Measurements from ENCODE around the gene PLA2G4B.
A peak's percentile ranks its signal among the peaks of the same experiment; 100 is the strongest.

The PLA2G4B gene, protein sequence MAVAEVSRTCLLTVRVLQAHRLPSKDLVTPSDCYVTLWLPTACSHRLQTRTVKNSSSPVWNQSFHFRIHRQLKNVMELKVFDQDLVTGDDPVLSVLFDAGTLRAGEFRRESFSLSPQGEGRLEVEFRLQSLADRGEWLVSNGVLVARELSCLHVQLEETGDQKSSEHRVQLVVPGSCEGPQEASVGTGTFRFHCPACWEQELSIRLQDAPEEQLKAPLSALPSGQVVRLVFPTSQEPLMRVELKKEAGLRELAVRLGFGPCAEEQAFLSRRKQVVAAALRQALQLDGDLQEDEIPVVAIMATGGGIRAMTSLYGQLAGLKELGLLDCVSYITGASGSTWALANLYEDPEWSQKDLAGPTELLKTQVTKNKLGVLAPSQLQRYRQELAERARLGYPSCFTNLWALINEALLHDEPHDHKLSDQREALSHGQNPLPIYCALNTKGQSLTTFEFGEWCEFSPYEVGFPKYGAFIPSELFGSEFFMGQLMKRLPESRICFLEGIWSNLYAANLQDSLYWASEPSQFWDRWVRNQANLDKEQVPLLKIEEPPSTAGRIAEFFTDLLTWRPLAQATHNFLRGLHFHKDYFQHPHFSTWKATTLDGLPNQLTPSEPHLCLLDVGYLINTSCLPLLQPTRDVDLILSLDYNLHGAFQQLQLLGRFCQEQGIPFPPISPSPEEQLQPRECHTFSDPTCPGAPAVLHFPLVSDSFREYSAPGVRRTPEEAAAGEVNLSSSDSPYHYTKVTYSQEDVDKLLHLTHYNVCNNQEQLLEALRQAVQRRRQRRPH

DNA sequence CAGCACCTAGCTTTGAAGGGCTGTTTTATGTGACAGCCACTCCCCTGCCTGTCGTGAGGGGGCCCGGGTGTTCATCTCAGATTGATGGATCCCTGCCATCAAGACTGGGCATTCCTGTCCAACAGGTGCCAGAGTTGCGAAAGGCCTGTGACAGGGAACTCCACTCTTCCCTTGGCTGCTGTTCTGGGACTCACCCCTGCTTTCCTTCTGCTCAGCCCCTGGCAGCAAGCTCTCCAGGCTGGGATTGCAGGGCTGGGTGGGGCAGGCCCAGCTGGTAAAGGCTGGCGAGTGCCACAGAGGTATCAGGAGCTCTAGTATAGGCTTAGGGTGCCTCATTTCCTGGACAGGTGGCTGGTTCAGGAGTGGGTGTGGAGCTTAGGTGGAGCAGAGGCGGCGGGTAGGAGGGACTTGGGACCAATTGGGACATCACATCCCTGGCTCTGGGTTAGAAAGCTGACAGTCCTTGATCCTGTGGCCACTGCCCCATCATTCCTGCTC lies at the start of gene PLA2G4B:
Gene PLA2G4B (plus strand): TSS at position 448 of the 498 bp plus-strand sequence. CDS start 67 bp downstream, outside the sequence.
- Histone ChIP-seq H3K9me3 (ENCODE audit: insufficient read depth, low read depth, low read length) (no peaks in the 10 kb centered on the region), H3F3A (ENCODE audit: low read depth) (no peaks in the 10 kb centered on the region), H3K36me3 (ENCODE audit: insufficient read depth, low read length) (no peaks in the 10 kb centered on the region), H3K4me3 (ENCODE audit: low read length, poor library complexity, severe bottlenecking) (no peak within 1 kb of the TSS), H3K4me1 (ENCODE audit: insufficient read depth, low read length, poor library complexity, severe bottlenecking) (peaks cover 25% of the 10 kb centered on the region), H3K4me2 (ENCODE audit: low read depth, low read length, poor library complexity, severe bottlenecking) (no peak within 1 kb of the TSS), H4K20me1 (ENCODE audit: insufficient read depth, low read length, poor library complexity, severe bottlenecking) (no peaks in the 10 kb centered on the region), H3K79me2 (ENCODE audit: insufficient read depth, low read length) (peaks cover 17% of the 10 kb centered on the region; the same call in 1 of the 2 replicates), H3K27me3 (ENCODE audit: insufficient read depth, low read length, poor library complexity, severe bottlenecking) (no peaks in the 10 kb centered on the region), H3K9ac (ENCODE audit: low read depth, low read length, poor library complexity, severe bottlenecking) (no peak within 1 kb of the TSS), H2AFZ (ENCODE audit: low read length) (no peak within 1 kb of the TSS), H3K9me2 (replicated peaks; ENCODE audit: low read depth, low read length) (no peaks in the 10 kb centered on the region)
- TF ChIP-seq, protein P1, sequence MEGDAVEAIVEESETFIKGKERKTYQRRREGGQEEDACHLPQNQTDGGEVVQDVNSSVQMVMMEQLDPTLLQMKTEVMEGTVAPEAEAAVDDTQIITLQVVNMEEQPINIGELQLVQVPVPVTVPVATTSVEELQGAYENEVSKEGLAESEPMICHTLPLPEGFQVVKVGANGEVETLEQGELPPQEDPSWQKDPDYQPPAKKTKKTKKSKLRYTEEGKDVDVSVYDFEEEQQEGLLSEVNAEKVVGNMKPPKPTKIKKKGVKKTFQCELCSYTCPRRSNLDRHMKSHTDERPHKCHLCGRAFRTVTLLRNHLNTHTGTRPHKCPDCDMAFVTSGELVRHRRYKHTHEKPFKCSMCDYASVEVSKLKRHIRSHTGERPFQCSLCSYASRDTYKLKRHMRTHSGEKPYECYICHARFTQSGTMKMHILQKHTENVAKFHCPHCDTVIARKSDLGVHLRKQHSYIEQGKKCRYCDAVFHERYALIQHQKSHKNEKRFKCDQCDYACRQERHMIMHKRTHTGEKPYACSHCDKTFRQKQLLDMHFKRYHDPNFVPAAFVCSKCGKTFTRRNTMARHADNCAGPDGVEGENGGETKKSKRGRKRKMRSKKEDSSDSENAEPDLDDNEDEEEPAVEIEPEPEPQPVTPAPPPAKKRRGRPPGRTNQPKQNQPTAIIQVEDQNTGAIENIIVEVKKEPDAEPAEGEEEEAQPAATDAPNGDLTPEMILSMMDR (conservative IDR thresholded peaks at IDR 0.05; ENCODE audit: low read length) = no peak
- TF ChIP-seq EZH2phosphoT487 (IDR thresholded peaks at IDR 0.05; ENCODE audit: borderline replicate concordance) = no peak

DNA sequence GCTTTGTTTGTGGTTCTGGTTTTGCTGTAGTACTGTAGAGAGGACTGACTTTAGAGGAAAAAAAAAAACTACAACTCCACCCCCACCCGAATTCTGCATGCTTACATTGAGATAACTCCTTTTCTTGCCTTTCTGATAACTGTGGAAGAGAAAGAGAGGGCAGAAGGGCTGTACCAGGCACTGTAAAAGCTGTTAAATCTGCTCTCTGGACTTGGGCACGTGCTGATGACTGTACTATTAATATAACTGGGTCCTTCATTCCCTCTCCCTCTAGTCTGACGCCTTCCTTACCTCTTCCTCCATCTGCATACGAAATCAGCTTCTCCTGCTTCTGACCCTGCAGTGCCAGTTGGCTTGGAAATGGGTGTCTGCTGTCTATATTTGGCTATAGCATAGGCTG lies 49.4 kb upstream of the PLA2G4B start:
- Histone ChIP-seq H3K27me3 (ENCODE audit: insufficient read depth, low read length, poor library complexity, severe bottlenecking) (no peaks in the 10 kb centered on the region), H3K4me3 (ENCODE audit: low read length, poor library complexity, severe bottlenecking) (no peak overlapping the region), H4K20me1 (ENCODE audit: insufficient read depth, low read length, poor library complexity, severe bottlenecking) (no peaks in the 10 kb centered on the region), H3F3A (ENCODE audit: low read depth) (no peaks in the 10 kb centered on the region), H3K9ac (ENCODE audit: low read depth, low read length, poor library complexity, severe bottlenecking) (peak overlapping the region; percentile 76), H3K9me2 (replicated peaks; ENCODE audit: low read depth, low read length) (no peaks in the 10 kb centered on the region), H3K79me2 (ENCODE audit: insufficient read depth, low read length) (peaks cover 66% of the 10 kb centered on the region), H3K4me2 (ENCODE audit: low read depth, low read length, poor library complexity, severe bottlenecking) (peak overlapping the region; percentile 61), H3K4me1 (ENCODE audit: insufficient read depth, low read length, poor library complexity, severe bottlenecking) (peaks cover 55% of the 10 kb centered on the region), H3K9me3 (ENCODE audit: insufficient read depth, low read depth, low read length) (no peaks in the 10 kb centered on the region), H3K36me3 (ENCODE audit: insufficient read depth, low read length) (no peaks in the 10 kb centered on the region), H2AFZ (ENCODE audit: low read length) (no peak overlapping the region)
- no peak for TF ChIP-seq EZH2phosphoT487 (IDR thresholded peaks at IDR 0.05; ENCODE audit: borderline replicate concordance)
- TF ChIP-seq, protein P1 (conservative IDR thresholded peaks at IDR 0.05; ENCODE audit: low read length) = no peak

DNA sequence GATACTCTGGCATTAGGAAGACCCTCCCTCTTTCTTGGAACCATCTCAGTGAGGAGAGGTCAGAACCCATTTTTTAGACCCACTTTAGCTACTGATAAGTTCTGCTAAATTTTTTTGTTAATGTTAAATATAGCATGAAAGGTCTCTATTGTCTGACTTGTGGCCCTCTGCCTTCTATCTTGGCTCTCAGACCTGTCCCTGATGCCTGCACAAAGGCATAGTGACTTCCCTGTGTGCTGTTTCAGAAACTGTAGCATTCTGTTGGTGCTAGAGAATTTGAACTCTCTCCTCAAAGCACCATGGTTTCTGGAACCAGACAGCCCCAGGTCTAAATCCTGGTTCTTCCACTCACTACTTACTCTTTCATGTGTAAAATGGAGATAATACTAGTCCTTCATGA lies 49.0 kb upstream of the PLA2G4B start:
- no peaks in the 10 kb centered on the region for H3K36me3 ChIP-seq (ENCODE audit: insufficient read depth, low read length)
- H3K4me3 ChIP-seq (ENCODE audit: low read length, poor library complexity, severe bottlenecking) = peak overlapping the region; percentile 33
- H2AFZ ChIP-seq (ENCODE audit: low read length) = no peak overlapping the region
- peak overlapping the region; percentile 76 for H3K9ac ChIP-seq (ENCODE audit: low read depth, low read length, poor library complexity, severe bottlenecking)
- no peaks in the 10 kb centered on the region for H3K27me3 ChIP-seq (ENCODE audit: insufficient read depth, low read length, poor library complexity, severe bottlenecking)
- H3K4me2 ChIP-seq (ENCODE audit: low read depth, low read length, poor library complexity, severe bottlenecking) = peak overlapping the region; percentile 61
- no peaks in the 10 kb centered on the region for H3K9me2 ChIP-seq (replicated peaks; ENCODE audit: low read depth, low read length)
- TF ChIP-seq, protein P1 (conservative IDR thresholded peaks at IDR 0.05; ENCODE audit: low read length) = no peak
- H3F3A ChIP-seq (ENCODE audit: low read depth) = no peaks in the 10 kb centered on the region
- H3K79me2 ChIP-seq (ENCODE audit: insufficient read depth, low read length) = peaks cover 67% of the 10 kb centered on the region
- no peaks in the 10 kb centered on the region for H3K9me3 ChIP-seq (ENCODE audit: insufficient read depth, low read depth, low read length)
- H4K20me1 ChIP-seq (ENCODE audit: insufficient read depth, low read length, poor library complexity, severe bottlenecking) = no peaks in the 10 kb centered on the region
- H3K4me1 ChIP-seq (ENCODE audit: insufficient read depth, low read length, poor library complexity, severe bottlenecking) = peaks cover 59% of the 10 kb centered on the region
